Peyer's patch (tissue), 4 donors: Measurements from ENCODE around the gene TREML1.

Experiments
- CTCF ChIP-seq, 6 experiments: fragments of 450-650 bp in 4 of 6; fragments of 200-600 bp in 2 of 6; sonication (generic) in 1 of 6; IDR thresholded peaks; one replicate each; pipeline ENCODE4 v1.5.1; 2017 to 2019; ENCODE audit warnings: antibody characterized with exemption in 6 of 6, mild to moderate bottlenecking in 3 of 6, moderate library complexity in 1 of 6
- POLR2A ChIP-seq, 2 donors: fragments of 450-650 bp; IDR thresholded peaks; one replicate each; pipeline ENCODE4 v1.5.1; 2017; ENCODE audit warnings: antibody characterized with exemption in 2 of 2, mild to moderate bottlenecking in 2 of 2, moderate library complexity in 2 of 2

- no peak for TF ChIP-seq CTCF (IDR thresholded peaks at IDR 0.05)
- TF ChIP-seq POLR2A (IDR thresholded peaks at IDR 0.05) = no peak
These were observed 16.5 kb upstream of the TREML1 start for GRCh38 chr6:41170547-41171160.
